ENCODE data around the gene TRMT1L. TPM values are rescaled to one million over a fixed set of nuclear protein-coding genes. Genes with fewer than 3 reads are reported as not detected.

TRMT1L gene
- polyA plus RNA-seq, 3 donors: 5.0 to 11.5 (median 7.4) TPM

GRCh38 chr1:185166106-185166505, 9.4 kb upstream of the TRMT1L start:
- H3K27me3 ChIP-seq (ENCODE audit: control insufficient read depth in 2 of 2, insufficient read depth in 2 of 2, low read length in 2 of 2): no peaks in the 10 kb centered on the region
- H2AFZ ChIP-seq (ENCODE audit: insufficient read depth, low read depth, low read length, poor library complexity, severe bottlenecking): no peak overlapping the region
- peaks cover 0 to 5% of the 10 kb centered on the region in 2 donors for H3K4me1 ChIP-seq (ENCODE audit: control insufficient read depth in 1 of 2, insufficient read depth in 2 of 2, low read length in 2 of 2)
- H3K36me3 ChIP-seq (replicated peaks in 1 of 2; ENCODE audit: control insufficient read depth in 1 of 2, insufficient read depth in 2 of 2, low read length in 2 of 2): peaks cover 0 to 26% of the 10 kb centered on the region in 2 donors
- no peak for DNase-seq
- no peaks in the 10 kb centered on the region for H4K20me1 ChIP-seq (ENCODE audit: insufficient read depth, low read length)
- no peaks in the 10 kb centered on the region for H3K9me3 Mint-ChIP-seq
- no peak overlapping the region for H3K27ac ChIP-seq (ENCODE audit: low read depth in 1 of 2, low read length in 2 of 2)
- H3K4me2 ChIP-seq (replicated peaks; ENCODE audit: extremely low read depth, low read length, poor library complexity, severe bottlenecking): no peak overlapping the region
- H3K27me3 Mint-ChIP-seq (ENCODE audit: low read depth in 3 of 3): peaks cover 0 to 4% (median 0%) of the 10 kb centered on the region in 3 donors
- H3K4me1 Mint-ChIP-seq: peaks cover 3% of the 10 kb centered on the region
- TF ChIP-seq CTCF (IDR thresholded peaks at IDR 0.05): no peak
- no peak overlapping the region for H3K4me3 Mint-ChIP-seq
- no peaks in the 10 kb centered on the region for H3K9me3 ChIP-seq (replicated peaks in 1 of 2; ENCODE audit: control insufficient read depth in 1 of 2, insufficient read depth in 1 of 2, low read length in 2 of 2)
- peaks cover 38 to 43% of the 10 kb centered on the region in 2 donors for H3K36me3 Mint-ChIP-seq
- no peaks in the 10 kb centered on the region for H3K79me2 ChIP-seq (ENCODE audit: insufficient read depth, low read length)
- no peak overlapping the region for H3K9ac ChIP-seq (ENCODE audit: insufficient read depth, low read length, poor library complexity, severe bottlenecking)
- intact Hi-C loops (cut with micrococcal nuclease): no loop called here
- H3K4me3 ChIP-seq (replicated peaks in 1 of 3; ENCODE audit: low read depth in 2 of 3, low read length in 3 of 3): no peak overlapping the region
- no peak overlapping the region for H3K27ac Mint-ChIP-seq
- no CpG with 5 or more reads among the region's 1 CpG for WGBS (ENCODE audit: insufficient coverage)

- Histone ChIP-seq H3K27ac (ENCODE audit: low read depth in 1 of 2, low read length in 2 of 2) (no peak overlapping the region), H3K79me2 (ENCODE audit: insufficient read depth, low read length) (peaks cover 4% of the 10 kb centered on the region), H4K20me1 (ENCODE audit: insufficient read depth, low read length) (no peaks in the 10 kb centered on the region), H3K27me3 (ENCODE audit: control insufficient read depth in 2 of 2, insufficient read depth in 2 of 2, low read length in 2 of 2) (no peaks in the 10 kb centered on the region), H3K4me2 (replicated peaks; ENCODE audit: extremely low read depth, low read length, poor library complexity, severe bottlenecking) (no peak overlapping the region), H3K4me1 (ENCODE audit: control insufficient read depth in 1 of 2, insufficient read depth in 2 of 2, low read length in 2 of 2) (peaks cover 5 to 9% of the 10 kb centered on the region in 2 donors), H3K9me3 (replicated peaks in 1 of 2; ENCODE audit: control insufficient read depth in 1 of 2, insufficient read depth in 1 of 2, low read length in 2 of 2) (no peaks in the 10 kb centered on the region), H3K9ac (ENCODE audit: insufficient read depth, low read length, poor library complexity, severe bottlenecking) (no peak overlapping the region), H3K36me3 (replicated peaks in 1 of 2; ENCODE audit: control insufficient read depth in 1 of 2, insufficient read depth in 2 of 2, low read length in 2 of 2) (peaks cover 0 to 19% of the 10 kb centered on the region in 2 donors), H2AFZ (ENCODE audit: insufficient read depth, low read depth, low read length, poor library complexity, severe bottlenecking) (no peak overlapping the region), H3K4me3 (replicated peaks in 1 of 3; ENCODE audit: low read depth in 2 of 3, low read length in 3 of 3) (no peak overlapping the region)
- intact Hi-C loops (cut with micrococcal nuclease): no loop called here
- Mint-ChIP-seq H3K9me3 (no peaks in the 10 kb centered on the region), H3K27ac (no peak overlapping the region), H3K27me3 (ENCODE audit: low read depth in 3 of 3) (peaks cover 0 to 4% (median 3%) of the 10 kb centered on the region in 3 donors), H3K4me3 (no peak overlapping the region), H3K36me3 (peaks cover 31 to 32% of the 10 kb centered on the region in 2 donors), H3K4me1 (peaks cover 7% of the 10 kb centered on the region)
- DNase-seq: no peak
- no CpG with 5 or more reads among the region's 4 CpGs for whole genome bisulfite sequencing (ENCODE audit: insufficient coverage)
- TF ChIP-seq CTCF (IDR thresholded peaks at IDR 0.05): no peak
These were observed 5.7 kb upstream of the TRMT1L start for GRCh38 chr1:185162491-185162890.

Measured in CD14-positive monocyte (primary cell).